Stomach (tissue), 9 donors: ENCODE data around the gene SIX6. TPM values are rescaled to one million over a fixed set of nuclear protein-coding genes. Genes with fewer than 3 reads are reported as not detected.

Experiments
- DNase-seq, 2 donors: peaks; one replicate each; pipeline versions ENCODE4 v3.0.0 to v3.0.0-alpha.2; 2013 to 2019
- H3K27ac ChIP-seq, 5 donors: fragments of 200-600 bp in 4 of 5; sonication (generic) in 4 of 5; one replicate each; pipeline ENCODE4 v1.5.1; 2013 to 2019; ENCODE audit warnings: mild to moderate bottlenecking in 1 of 5, moderate library complexity in 1 of 5
- H3K27me3 ChIP-seq, 3 donors: fragments of 200-600 bp; sonication (generic); one replicate each; pipeline ENCODE4 v1.5.1; 2017 to 2019; ENCODE audit warnings: mixed run types in 1 of 3
- H3K36me3 ChIP-seq, 4 donors: fragments of 200-600 bp; sonication (generic); 1 replicate in 3 of 4; 2 replicates in 1 of 4; pipeline ENCODE4 v1.5.1; 2016 to 2019
- H3K4me1 ChIP-seq, 4 donors: fragments of 200-600 bp; sonication (generic); one replicate each; pipeline ENCODE4 v1.5.1; 2016 to 2019
- H3K4me3 ChIP-seq, 4 donors: fragments of 200-600 bp; sonication (generic) in 3 of 4; one replicate each; pipeline ENCODE4 v1.5.1; 2016 to 2019; ENCODE audit warnings: mild to moderate bottlenecking in 1 of 4
- H3K9me3 ChIP-seq, 4 donors: fragments of 200-600 bp; sonication (generic); one replicate each; pipeline ENCODE4 v1.5.1; 2016 to 2019
- EP300 ChIP-seq: sonication (generic); formaldehyde crosslinking; IDR thresholded peaks from one replicate; pipeline ENCODE4 v1.6.1; 2017; ENCODE audit warnings: antibody characterized with exemption
- POLR2A ChIP-seq, 4 donors: fragments of 450-650 bp; IDR thresholded peaks; one replicate each; pipeline ENCODE4 v1.6.1; 2016; ENCODE audit warnings: antibody characterized with exemption in 4 of 4, control low read depth in 2 of 4, mild to moderate bottlenecking in 1 of 4, moderate library complexity in 1 of 4
- POLR2AphosphoS5 ChIP-seq, 3 donors: sonication (generic); formaldehyde crosslinking; IDR thresholded peaks; one replicate each; pipeline ENCODE4 v1.6.1; 2016; ENCODE audit warnings: antibody characterized with exemption in 3 of 3
- WGBS, 5 donors: extraction: QIAGEN DNeasy Blood & Tissue Kit in 3 of 5; methylation state at CpG; one replicate each; pipeline versions ENCODE4 v1.1.5 to v1.1.7; 2013 to 2018; 5-methylcytosine and 5-hydroxymethylcytosine counted together
- intact Hi-C: fragments of 100-400 bp; cut with DNase I; formaldehyde crosslinking; loops from one replicate; pipeline ENCODE4 v1.15.1; 2023; ENCODE audit warnings: low total_unique reads
- polyA plus RNA-seq, 3 donors: library from polyadenylated mRNA; stranded (reverse); fragments of 200-250 nt; gene quantifications; one replicate each; pipeline ENCODE4 v1.2.3, GENCODE V29; 2013
- total RNA-seq, 5 donors: library from RNA; depleted of rRNA; stranded (reverse); fragments of >200 nt; gene quantifications; one replicate each; pipeline versions ENCODE4 v1.1.0 to v1.2.3, GENCODE V29; 2014 to 2016
- TF ChIP-seq, protein P1 (sequence below), 7 experiments: fragments of 450-650 bp in 4 of 7; fragments of 200-600 bp in 3 of 7; sonication (generic) in 3 of 7; IDR thresholded peaks; one replicate each; pipeline ENCODE4 v1.5.1; 2016 to 2019; ENCODE audit warnings: antibody characterized with exemption in 7 of 7, control low read depth in 2 of 7, mild to moderate bottlenecking in 1 of 7
- donor health status: healthy with polysubstance abuse.
- donor health status: Bipolar disorder and iron deficiency.
- donor health status: healthy.

Gene SIX6
- total and polyA plus RNA-seq, 8 donors: not detected

- Histone ChIP-seq H3K27me3 (peaks cover 50 to 99% (median 81%) of the 10 kb centered on the region in 3 donors), H3K4me3 (no peak overlapping the region), H3K36me3 (no peaks in the 10 kb centered on the region), H3K9me3 (peaks cover 0 to 24% (median 0%) of the 10 kb centered on the region in 4 donors), H3K4me1 (peaks cover 22 to 48% (median 31%) of the 10 kb centered on the region in 4 donors), H3K27ac (no peak overlapping the region)
- TF ChIP-seq POLR2AphosphoS5 (IDR thresholded peaks at IDR 0.05) (no peak), POLR2A (IDR thresholded peaks at IDR 0.05) (no peak), EP300 (no peak)
- TF ChIP-seq, protein P1, sequence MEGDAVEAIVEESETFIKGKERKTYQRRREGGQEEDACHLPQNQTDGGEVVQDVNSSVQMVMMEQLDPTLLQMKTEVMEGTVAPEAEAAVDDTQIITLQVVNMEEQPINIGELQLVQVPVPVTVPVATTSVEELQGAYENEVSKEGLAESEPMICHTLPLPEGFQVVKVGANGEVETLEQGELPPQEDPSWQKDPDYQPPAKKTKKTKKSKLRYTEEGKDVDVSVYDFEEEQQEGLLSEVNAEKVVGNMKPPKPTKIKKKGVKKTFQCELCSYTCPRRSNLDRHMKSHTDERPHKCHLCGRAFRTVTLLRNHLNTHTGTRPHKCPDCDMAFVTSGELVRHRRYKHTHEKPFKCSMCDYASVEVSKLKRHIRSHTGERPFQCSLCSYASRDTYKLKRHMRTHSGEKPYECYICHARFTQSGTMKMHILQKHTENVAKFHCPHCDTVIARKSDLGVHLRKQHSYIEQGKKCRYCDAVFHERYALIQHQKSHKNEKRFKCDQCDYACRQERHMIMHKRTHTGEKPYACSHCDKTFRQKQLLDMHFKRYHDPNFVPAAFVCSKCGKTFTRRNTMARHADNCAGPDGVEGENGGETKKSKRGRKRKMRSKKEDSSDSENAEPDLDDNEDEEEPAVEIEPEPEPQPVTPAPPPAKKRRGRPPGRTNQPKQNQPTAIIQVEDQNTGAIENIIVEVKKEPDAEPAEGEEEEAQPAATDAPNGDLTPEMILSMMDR (IDR thresholded peaks at IDR 0.05): no peak
- no peak for DNase-seq
- intact Hi-C loops: no loop called here
- 7 to 12% (median 9%) methylated on average over 17 of the region's 17 CpGs for WGBS, 5 donors
These were observed 2.4 kb upstream of the SIX6 start for GRCh38 chr14:60506462-60506984.

- Histone ChIP-seq H3K27me3 (peaks cover 56 to 99% (median 88%) of the 10 kb centered on the region in 3 donors), H3K4me3 (no peak overlapping the region), H3K4me1 (peaks cover 22 to 49% (median 32%) of the 10 kb centered on the region in 4 donors), H3K36me3 (no peaks in the 10 kb centered on the region), H3K9me3 (peaks cover 0 to 24% (median 0%) of the 10 kb centered on the region in 4 donors), H3K27ac (no peak overlapping the region)
- WGBS, 5 donors: 5 to 13% (median 9%) methylated on average over 31 to 48 of the region's 48 CpGs
- no peak for DNase-seq
- intact Hi-C loops: no loop called here
- TF ChIP-seq POLR2AphosphoS5 (IDR thresholded peaks at IDR 0.05) (no peak), EP300 (no peak), POLR2A (IDR thresholded peaks at IDR 0.05) (no peak)
- TF ChIP-seq, protein P1 (IDR thresholded peaks at IDR 0.05): no peak
These were observed 1.7 kb upstream of the SIX6 start for GRCh38 chr14:60506985-60507829.

DNA sequence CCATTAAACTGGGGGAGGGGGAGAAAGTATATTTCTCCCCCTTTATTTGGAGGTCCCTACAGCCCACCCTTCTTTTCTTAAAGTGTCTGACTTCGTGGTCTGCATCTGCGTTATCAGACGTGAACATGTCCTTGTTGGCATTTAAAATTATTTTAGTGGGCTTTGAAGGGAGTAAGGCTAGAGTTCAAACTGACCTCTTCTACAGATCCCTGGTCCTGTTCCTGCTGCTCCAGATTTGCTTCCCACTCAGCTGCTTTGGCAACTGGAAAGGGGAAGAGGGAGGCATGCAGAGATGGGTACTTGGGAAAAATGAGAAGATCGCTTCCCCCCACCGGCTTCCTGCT is 611 bp upstream of the SIX6 start:
- no peaks in the 10 kb centered on the region for H3K36me3 ChIP-seq
- TF ChIP-seq, protein P1 (IDR thresholded peaks at IDR 0.05): no peak
- TF ChIP-seq POLR2AphosphoS5 (IDR thresholded peaks at IDR 0.05) (no peak), EP300 (no peak), POLR2A (IDR thresholded peaks at IDR 0.05) (no peak)
- intact Hi-C loops: no loop called here
- H3K4me1 ChIP-seq: peaks cover 22 to 49% (median 32%) of the 10 kb centered on the region in 4 donors
- 2 to 11% (median 8%) methylated on average over 5 of the region's 5 CpGs for WGBS, 5 donors
- no peak for DNase-seq
- peaks cover 0 to 24% (median 0%) of the 10 kb centered on the region in 4 donors for H3K9me3 ChIP-seq
- H3K27ac ChIP-seq: no peak overlapping the region
- no peak overlapping the region for H3K4me3 ChIP-seq
- peaks cover 56 to 100% (median 95%) of the 10 kb centered on the region in 3 donors for H3K27me3 ChIP-seq

GRCh38 chr14:60509438-60510253 is 700 bp downstream of the SIX6 start:
- WGBS, 5 donors: 4 to 11% (median 7%) methylated on average over 35 to 58 of the region's 58 CpGs
- Histone ChIP-seq H3K27ac (no peak overlapping the region), H3K9me3 (peaks cover 0 to 24% (median 0%) of the 10 kb centered on the region in 4 donors), H3K4me1 (peaks cover 28 to 56% (median 38%) of the 10 kb centered on the region in 4 donors), H3K27me3 (peaks cover 56 to 100% (median 96%) of the 10 kb centered on the region in 3 donors), H3K36me3 (no peaks in the 10 kb centered on the region), H3K4me3 (peak overlapping the region in 1 of 4 donors; percentile 3)
- no peak for TF ChIP-seq POLR2A (IDR thresholded peaks at IDR 0.05)
- TF ChIP-seq EP300: no peak
- TF ChIP-seq, protein P1 (IDR thresholded peaks at IDR 0.05): no peak
- no peak for TF ChIP-seq POLR2AphosphoS5 (IDR thresholded peaks at IDR 0.05)
- intact Hi-C loops: no loop called here
- DNase-seq: peak in 1 of 2 donors; percentile 20
